AG04449 (cell line): ENCODE measurements around the gene PRPSAP2.

Source experiments
- CTCF ChIA-PET: fragments of 350-600 bp; formaldehyde crosslinking; extraction: SDS; loops from one replicate; lab custom pipeline; 2021; ENCODE audit warnings: antibody characterized with exemption; lab: Yijun Ruan, JAX
- POLR2A ChIA-PET: fragments of 400-600, 350-600 bp; formaldehyde crosslinking; extraction: SDS; loops from one replicate; lab custom pipeline; 2020; ENCODE audit warnings: antibody characterized with exemption, inconsistent platforms; lab: Yijun Ruan, JAX
- DNase-seq: peaks from one replicate; pipeline ENCODE4 v3.0.0-alpha.2; 2010; ENCODE audit warnings: low read depth, low spot score
- H3K4me3 ChIP-seq: 2 replicates; pipeline ENCODE4 v1.5.1; 2011; ENCODE audit warnings: low read depth, mild to moderate bottlenecking, control low read depth, low read length
- CTCF ChIP-seq: IDR thresholded peaks from one replicate; pipeline ENCODE4 v1.5.1; 2011; ENCODE audit warnings: mild to moderate bottlenecking, moderate library complexity, low read length, control low read depth, inconsistent platforms; ENCODE audit not compliant: insufficient read depth; ENCODE audit errors: missing control alignments

The PRPSAP2 gene

DNA sequence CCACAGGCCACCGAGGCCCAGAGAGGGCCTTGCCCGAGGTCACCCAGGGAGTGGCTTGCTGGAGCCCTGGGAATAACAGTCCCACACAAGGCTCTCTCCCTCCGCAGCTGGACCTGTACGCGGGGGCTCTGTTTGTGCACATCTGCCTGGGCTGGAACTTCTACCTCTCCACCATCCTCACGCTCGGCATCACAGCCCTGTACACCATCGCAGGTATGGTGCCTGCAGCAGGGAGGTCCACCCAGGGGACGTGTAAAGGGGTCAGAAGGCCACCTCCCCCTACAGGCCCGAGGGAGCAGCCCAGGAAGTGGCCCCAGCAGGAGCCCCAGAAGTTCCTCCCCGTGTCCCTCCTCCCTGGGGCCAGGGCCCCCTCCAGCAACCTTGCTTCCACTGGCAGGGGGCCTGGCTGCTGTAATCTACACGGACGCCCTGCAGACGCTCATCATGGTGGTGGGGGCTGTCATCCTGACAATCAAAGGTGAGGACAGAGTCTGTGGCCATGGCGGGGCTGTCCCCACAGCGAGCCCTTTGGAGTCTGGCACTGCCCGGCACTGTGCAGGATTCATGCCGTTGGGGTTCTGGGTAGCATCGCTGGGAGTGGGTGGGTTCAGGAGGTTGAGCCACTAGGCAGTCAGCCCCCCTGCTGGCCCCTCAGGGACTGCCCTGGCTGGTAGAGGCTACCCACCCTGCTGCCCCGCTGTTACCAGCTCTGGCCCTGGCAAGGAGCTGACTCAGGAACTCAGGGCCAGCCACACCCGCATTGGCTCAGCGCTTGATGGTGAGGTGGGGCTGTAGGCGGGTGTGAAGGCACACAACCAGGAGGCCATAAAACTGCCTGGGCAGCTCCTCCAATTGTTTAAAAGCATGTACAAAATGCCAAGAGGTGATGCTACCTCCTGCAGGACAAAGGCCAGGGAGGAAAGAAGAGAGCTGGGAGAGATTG, 111.3 kb downstream of the PRPSAP2 start:
- CTCF ChIA-PET: interaction anchor here (1.3 to 11.4 kb wide), 3 partner anchors 9 to 11 kb away, joined by 4 to 113 read pairs (median 48); no protein-coding TSS in a partner anchor
- POLR2A ChIA-PET: no interaction called here
- TF ChIP-seq CTCF: no peak
- no peak for DNase-seq
- no peak overlapping the region for H3K4me3 ChIP-seq

GRCh38 chr17:18970582-18971480, 112.9 kb downstream of the PRPSAP2 start:
- ChIA-PET CTCF (interaction anchor here (5.5 kb wide), 1 partner anchor 11 kb away, joined by 48 read pairs; no protein-coding TSS in a partner anchor), POLR2A (no interaction called here)
- TF ChIP-seq CTCF: no peak
- no peak for DNase-seq
- no peak overlapping the region for H3K4me3 ChIP-seq

- no peak for DNase-seq
- ChIA-PET CTCF (interaction anchor here (1.1 to 5.5 kb wide), 2 partner anchors 12 to 22 kb away, joined by 3 to 48 read pairs; no protein-coding TSS in a partner anchor), POLR2A (interaction anchor here (0.7 kb wide), 1 partner anchor 11 kb away, joined by 3 read pairs; no protein-coding TSS in a partner anchor)
- no peak for TF ChIP-seq CTCF
- no peak overlapping the region for H3K4me3 ChIP-seq
Observed at GRCh38 chr17:18971801-18972200, 113.9 kb downstream of the PRPSAP2 start.

GRCh38 chr17:18974407-18975149, 116.6 kb downstream of the PRPSAP2 start:
- no peak overlapping the region for H3K4me3 ChIP-seq
- CTCF ChIA-PET: interaction anchor here (5.5 to 11.8 kb wide), 2 partner anchors 11 to 15 kb away, joined by 48 to 113 read pairs; no protein-coding TSS in a partner anchor
- POLR2A ChIA-PET: no interaction called here
- TF ChIP-seq CTCF: no peak
- no peak for DNase-seq

GRCh38 chr17:18975597-18975996, 117.7 kb downstream of the PRPSAP2 start:
- CTCF ChIA-PET: interaction anchor here (11.8 kb wide), 1 partner anchor 12 kb away, joined by 113 read pairs; no protein-coding TSS in a partner anchor
- DNase-seq: no peak
- no peak for TF ChIP-seq CTCF
- H3K4me3 ChIP-seq: no peak overlapping the region
- POLR2A ChIA-PET: no interaction called here
